NCI-H1092 (cell line): ENCODE data around the gene TANGO6.

Experiments used
- DNase-seq: peaks from one replicate; lab custom pipeline; 2025; lab: John Stamatoyannopoulos, UW

The TANGO6 gene

DNA sequence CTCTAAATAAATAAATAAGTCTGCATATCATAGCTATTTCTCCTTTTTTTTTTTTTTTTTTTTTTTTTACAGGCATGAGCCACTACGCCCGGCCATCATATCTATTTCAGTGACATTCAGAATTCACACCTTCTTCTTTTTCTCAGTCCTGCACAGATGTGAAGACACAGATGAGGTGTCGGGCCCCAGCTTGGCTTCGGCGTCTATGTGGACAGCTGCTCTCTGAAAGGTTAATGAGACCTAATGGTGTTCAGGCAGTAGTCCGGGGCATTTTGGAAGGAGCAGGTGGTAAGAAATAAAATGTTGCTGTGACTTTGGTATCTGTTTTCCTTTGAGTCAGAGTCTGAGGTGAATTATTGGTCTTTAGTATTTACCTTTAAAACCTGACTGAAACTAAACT lies 23.6 kb downstream of the TANGO6 start:
- no peak for DNase-seq

DNA sequence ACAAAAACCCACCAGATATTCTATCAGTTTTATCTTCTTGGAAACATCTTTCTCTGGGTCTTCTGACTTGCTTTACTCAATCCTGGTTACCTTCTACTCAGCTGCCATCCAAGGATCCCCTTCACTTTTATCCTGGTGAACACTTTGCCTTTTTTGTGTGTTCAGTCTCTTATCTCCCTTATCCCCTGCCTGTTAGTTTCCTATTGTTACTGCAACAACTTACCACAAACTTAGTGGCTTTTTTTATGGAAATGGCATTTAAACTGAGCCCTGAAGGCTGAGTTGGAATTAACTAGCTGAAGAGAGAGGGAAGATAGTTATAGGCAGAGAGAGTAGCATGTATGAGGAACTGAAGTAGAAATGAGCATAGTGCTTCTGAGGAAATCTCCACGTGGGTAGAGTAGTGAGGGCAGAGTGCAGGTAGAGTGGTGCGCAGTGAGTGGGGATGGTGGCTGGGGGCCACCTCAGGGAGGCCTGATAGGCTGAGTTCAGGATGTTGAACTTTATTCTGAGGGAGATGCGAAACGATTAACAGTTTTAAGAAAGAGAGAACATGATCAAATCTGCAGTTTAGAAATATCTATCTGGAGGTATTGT lies 26.3 kb downstream of the TANGO6 start:
- no peak for DNase-seq

DNA sequence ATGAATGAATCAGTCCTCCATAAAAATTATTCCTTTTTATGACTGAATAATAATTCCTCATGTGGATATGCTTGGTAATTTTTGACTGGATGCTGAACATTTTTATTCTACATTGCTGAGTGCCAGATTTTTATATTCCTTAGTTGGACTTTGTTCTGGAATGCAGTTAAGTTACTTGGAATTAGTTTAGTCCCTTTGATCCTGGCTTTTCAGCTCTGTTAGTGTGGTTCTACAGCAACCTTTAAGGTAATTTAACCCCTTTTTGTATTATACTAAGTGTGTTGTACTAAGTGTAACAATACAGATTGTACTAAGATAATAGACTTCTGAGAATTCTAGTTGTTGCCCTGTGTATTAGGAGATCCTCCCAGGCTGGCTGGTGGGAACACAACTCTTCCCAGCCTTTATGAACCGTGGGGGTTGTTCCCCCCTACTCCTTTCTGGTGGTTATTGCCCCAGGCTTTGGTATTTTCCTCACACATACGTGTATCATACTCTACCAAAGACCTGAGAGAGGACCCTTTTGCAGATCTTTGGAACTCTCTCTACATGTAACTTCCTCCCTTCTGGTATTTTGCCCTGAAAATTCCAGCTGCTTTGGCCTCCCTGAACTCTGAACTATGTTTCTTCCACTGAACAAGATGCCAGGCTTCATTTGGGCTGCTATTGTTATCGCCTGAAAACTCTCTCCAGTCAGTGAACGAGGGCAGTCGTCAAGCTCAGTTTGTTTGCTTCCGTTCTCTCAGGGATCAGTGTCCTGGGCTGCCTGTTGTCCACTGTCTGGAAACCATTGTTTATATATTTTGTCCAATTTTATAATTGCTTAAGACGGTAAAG lies 30.5 kb downstream of the TANGO6 start:
- no peak for DNase-seq

DNA sequence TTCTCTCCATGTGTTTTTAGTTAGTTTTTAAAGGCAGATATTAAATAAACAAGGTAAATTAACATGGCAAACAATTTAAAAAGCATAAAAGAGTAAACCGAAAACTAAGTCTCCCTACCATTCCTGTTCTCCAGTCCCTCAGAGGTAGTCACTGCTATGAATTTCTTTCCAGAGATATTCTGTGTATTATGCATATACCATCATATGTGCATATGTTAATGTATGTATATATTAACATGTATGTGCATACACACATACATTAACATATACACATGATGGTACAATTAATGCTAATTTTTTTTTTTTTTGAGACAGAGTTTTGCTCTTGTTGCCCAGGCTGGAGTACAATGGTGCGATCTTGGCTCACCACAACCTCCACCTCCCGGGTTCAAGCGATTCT lies 32.5 kb downstream of the TANGO6 start:
- no peak for DNase-seq

DNA sequence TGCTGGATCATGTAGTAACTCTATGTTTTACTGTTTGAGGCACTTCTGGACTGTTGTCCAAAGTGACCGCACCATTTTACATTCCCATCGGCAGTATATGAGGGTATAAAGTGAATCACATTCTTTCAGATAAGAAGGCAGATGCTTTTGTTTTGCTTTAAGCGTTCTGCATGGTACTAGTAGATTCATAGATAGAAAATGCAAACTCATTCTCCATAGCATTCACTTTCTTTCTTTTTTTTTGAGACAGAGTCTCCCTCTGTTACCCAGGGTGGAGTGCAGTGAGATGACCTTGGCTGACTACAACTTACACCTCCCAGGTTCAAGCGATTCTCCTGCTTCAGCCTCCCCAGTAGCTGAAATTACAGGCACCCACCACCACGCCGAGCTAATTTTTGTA lies 40.4 kb downstream of the TANGO6 start:
- no peak for DNase-seq

DNA sequence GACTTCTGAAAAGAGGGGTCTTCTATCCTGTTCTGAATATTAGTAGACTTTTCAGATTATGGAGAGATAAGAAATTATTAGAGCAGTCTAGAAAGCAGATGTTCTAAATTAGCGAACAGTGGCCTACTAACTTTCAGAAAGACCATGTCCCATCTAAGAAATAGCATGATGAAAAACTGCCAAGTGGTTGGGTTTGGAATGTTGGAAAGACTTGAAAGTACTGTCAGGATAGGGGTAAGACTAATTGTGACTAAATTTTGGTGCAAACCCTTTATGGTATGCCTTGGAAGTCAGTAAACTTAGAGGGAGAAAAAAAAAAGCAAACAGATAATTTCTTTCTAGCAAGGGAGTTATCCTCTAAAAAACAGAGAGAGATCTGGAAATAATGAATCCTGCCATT lies 41.1 kb downstream of the TANGO6 start:
- no peak for DNase-seq

DNA sequence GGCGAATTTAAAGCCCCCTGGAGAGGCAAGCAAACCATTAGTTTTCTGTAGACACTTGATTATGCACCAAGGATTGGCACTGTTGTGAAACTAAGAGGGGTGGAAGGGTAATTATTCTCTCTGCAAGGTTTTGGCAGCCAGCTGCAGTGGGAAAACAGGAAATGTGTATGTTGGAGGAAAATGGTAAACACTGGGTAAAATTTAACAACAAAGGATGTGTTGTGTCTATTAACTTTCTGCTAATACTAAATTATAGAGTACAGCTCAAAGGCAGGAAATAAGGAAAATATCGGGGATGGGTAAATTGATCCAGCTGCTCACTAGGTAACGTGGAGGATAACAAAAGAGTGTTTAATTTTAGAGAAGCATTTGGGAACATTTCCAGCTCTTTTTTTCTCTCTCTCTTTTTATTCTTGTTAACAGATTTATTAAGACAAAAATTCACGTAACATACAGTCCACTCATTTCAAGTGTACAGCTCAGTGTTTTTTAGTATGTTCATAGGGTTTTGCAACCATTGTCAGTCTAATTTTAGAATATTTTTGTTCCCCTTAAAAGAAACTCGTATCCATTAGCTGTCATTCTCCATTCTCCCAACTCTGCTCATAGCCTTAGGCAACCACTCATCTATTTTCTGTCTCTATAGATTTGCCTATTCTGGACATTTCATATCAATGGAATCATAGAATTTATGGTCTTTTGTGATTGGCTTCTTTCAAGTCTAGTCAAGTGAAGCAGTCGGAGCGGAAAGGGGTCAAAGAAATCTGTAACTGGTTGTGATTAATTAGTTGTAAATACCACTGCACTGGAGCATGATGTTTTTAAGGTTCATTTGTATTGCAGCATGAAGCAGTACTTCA lies 41.8 kb downstream of the TANGO6 start:
- DNase-seq: peak; percentile 88

DNA sequence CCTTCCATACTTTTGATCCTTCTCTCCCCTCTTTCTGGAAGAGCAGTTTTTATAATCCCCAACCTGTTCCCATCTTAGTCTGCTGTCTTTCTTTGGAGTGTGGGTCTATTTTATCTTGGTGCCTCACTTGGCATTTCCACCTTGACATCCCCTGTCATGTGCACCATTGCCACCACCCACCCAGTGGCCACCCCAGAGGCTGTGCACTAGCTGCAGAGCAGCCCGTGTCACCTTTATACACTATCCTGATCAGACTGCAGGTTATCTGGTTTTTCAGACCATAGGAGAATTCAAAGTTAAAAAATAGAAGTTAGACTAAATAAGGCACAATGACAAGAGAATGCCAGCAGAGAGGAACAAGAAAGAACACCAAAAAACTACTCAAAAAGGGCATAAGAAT lies 43.8 kb downstream of the TANGO6 start:
- DNase-seq: no peak

DNA sequence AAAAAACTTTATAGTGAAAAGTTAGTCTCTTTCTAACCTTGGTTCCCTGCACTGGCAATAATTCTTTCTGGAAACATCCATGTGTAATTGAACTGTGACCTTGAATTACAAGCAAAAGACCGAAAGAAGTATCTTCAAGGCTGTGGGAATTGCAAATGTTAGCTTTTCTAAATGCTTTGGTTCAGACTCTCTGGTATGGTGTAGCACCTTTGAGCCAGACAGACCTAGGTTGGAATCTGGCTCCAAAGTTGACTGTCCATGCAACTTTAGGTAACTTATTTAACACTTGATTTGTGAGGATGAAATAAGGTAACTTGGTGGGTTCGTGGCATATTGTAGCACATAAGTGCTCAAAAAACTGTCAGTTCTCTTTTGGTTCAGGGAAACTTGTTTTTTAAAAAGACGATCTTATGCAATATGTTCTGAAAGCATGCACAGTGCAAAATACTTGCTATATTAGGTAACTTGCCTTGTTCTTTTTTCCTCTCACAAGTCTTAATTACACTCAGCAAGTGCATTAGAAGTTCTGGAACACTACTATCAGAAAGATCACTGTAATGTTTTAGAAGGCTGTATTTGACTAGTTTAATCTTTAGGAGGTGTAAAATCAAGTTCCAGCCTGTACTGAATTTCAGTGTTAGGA lies 46.3 kb downstream of the TANGO6 start:
- DNase-seq: no peak

DNA sequence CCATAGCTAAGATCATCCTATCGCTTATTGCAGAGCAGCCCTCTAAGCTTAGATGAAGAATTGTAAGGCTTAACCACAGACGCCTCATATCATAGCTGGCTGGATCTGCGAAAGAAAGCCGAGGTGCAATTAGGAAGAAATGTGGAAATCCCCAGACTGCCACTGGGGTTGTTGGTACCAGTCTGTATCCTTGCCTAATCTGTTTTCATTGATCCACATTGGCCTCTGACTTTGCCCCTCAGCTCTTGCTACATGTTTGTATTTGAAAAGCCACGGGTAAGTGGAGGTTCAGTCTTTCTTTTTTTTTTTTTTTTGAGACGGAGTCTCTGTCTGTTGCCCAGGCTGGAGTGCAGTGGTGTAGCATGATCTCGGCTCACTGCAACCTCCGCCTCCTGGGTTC lies 48.9 kb downstream of the TANGO6 start:
- no peak for DNase-seq

DNA sequence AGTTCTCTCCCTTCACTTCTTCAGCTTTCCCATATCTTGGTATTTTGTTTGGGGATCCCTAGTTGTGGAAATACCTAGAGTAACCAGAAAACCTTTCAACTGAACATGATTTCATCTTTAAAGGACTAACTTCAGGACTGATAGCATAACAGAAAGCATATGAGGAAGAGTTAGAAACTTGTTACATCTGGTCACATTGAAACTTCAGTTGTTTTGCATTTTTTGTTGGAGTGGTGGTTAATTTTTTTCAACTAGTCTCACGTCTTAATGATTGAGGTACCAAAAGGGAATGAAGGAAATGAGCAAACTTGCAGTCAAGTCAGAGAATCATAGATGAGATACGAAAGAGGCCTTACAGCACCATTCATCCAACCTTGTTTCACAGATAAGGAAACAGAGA lies 49.6 kb downstream of the TANGO6 start:
- no peak for DNase-seq

DNA sequence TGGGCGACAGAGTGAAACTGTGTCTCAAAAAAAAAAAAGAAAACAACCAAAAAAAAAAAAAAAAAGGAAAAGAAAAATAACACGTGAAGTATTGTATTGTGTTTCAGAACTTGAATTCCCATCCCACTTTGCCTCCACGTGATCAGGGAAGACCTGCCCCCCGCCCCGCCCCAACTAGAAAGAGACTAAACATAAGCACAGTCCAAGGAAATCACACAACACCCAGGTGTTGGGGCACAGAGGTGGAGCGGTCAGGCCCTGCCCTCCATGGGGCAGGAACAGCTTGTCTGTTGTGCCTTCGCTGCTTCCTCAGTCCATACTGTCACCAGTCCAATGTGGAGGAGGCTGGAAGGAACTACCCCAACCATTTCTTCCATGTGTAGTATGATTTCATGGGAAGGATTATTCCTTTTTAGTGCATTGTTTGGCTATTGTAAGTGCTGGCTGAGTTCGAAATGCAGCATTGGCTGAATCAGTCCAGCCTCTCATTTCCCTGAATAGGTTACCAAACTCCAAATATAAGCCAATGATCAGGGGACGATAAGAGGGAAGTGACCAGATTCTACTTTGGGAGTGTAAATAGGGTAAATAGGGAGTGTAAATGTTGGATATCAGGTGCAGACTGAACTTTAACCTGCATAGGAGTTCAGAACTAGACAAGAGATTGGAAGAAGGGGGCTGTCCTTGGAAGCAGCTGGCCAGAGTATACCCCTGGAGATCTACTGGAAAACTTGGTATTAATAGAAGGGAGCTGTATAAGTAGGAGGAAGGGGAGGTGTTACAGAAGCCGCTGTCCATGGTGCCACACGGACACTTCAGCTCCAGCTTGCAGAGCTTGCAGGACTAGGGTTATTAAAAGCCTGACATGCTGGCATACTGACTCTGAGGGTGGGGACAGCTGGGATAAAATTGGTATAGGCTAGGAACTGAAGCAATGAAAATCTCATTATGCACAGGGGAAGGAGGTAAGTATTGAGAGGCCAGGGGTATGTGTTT lies 50.7 kb downstream of the TANGO6 start:
- DNase-seq: no peak

DNA sequence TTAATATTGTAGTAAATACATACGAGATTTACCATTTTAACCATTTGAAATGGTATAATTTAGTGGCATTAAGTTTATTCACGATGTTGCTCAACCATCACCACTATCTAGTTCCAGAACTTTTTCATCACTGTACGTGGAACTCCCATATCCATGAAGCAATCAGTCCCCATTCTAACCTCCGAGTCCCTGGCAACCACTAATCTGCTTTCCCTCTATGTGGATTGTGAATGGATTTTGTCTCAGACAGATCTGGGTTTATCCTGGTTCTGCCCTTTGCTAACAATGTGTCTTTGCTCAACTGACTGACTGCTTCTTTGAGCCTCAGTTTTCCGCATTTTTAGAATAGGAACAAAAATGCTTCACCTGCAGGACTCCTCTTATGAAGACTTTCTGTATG lies 51.4 kb downstream of the TANGO6 start:
- no peak for DNase-seq

DNA sequence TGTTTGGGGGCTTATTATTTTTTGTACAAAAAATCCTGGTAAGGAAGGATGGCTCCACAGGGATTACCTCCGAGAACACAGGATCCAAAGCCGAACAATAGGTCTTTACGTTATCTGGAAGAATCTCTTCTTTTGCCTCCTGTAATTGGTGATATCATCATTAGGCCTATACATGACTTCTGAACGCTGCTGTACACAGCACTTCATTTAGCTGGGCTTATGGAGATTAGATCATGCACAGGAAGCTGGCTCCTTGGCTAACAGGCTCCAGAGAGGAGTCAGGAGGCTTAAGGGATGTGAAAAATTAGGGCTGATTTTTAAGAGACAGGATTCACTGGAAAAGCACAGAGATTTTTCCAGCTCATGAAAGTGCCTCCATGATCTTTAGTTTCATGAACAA lies 54.7 kb downstream of the TANGO6 start:
- no peak for DNase-seq

DNA sequence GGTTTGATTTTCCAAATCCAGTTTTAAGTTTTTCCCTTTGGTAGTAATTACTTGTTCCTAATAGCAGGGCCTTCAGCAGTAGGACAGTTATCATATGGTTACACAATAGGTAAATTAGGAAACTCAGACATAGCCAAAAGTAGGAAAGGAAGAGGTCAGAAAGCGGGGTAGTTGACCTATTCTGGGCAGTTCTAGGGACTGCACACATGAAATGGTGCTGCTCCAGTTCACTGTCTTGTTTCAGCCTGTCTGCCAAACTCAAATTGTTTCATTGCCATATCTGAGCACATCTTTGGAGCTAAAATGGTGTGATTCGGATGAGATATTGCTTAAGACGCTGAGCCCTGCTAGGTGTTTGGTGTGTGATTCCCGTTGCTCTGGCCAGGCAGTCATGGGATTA lies 56.7 kb downstream of the TANGO6 start:
- DNase-seq: no peak

DNA sequence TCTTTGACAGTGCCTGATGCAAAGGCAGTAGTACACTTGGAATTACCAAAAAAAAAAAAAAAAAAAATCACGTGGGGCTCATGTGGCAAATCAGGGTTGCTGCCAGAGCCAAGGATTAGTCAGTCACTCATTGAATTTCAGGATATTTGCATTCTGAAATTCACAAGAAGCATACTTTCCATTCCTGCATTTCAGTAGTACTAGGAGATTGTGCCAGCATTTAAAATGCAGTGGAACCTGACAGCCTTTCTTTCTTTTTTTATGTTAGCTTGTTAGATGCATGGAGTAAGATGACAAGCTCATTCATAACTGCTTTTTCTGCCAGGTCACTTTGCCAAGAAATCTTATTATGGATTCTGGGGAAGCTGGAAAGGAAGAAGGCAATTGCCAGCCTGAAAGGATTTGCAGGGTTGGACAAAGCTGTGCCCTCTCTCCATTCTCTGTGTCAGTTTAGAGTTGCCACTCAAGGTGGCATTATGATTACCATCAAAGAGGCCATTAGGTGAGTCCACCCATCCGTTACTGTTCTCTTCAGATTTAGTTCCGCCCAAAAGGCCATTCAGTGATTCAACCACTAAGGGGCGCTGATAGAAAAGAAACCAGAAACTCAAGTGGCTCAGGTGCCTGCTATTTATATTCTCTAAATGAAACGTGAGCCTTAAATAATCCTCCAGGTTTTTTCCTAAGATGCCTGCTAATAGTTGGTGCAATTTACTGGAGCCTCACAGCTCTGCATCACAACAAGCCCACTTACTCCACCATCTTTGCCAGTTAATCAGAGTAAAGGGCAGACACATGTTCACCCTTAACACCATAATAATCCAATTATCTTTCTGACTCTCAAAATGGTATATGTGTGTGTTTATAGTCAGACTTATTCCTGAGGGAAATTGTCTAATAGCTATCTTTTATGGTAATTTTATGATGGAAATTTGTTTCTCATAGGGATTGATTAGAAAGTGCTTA lies 59.0 kb downstream of the TANGO6 start:
- DNase-seq: peak; percentile 86

DNA sequence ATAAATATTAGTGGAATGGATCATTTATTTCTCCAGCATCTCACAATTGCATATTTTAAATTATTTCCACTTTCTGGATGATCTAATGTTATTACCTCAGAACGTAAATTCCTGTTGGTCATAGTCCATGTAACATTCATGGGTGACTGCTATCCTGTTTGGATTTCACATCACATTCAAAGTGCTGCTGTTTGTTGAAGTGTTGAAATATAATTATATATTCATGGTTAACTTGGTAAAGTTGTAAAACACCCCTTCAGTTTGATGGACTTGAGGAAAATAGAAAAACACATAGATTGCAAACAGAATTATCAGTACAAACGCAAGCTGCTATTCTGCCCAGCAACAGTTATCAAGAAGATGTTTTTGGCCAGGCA lies 59.6 kb downstream of the TANGO6 start:
- DNase-seq: no peak

DNA sequence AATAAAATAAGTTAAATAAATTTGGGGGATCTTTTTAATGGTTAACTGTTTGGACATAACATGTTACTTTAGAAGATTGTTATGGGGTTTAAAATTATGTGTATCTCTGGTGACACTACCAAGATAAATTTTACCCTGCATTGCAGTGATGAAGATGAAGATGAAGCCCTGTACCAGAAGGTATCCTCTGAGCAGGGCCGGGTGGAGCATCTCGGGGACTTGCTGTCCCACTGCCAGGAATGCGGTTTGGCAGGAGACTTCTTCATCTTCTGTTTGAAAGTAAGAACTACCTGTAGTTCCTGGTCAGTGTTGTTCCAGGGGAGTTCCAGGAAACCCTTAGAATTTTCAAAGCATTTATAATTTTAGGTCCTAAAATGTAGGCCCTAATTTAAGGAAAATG lies 64.0 kb downstream of the TANGO6 start:
- DNase-seq: no peak

DNA sequence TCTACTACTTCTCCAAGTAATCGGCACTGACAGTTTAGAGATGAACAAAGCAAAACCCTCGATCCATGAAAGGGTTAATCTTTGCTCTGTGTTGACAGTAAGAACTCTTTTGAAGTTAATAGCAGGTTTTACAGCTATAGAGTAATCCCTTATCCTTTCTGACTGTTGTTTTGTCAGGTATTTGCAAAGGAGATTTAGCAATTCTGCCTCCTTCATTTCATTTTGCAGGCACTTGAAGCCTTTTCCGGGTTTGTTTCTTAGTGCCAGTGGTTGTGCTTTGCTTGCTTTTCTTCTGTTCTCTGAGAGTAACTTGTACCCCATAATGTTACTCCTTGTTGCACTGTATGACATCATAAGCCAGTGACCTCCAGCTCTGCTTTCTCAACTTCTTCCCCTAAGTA lies 64.5 kb downstream of the TANGO6 start:
- no peak for DNase-seq

DNA sequence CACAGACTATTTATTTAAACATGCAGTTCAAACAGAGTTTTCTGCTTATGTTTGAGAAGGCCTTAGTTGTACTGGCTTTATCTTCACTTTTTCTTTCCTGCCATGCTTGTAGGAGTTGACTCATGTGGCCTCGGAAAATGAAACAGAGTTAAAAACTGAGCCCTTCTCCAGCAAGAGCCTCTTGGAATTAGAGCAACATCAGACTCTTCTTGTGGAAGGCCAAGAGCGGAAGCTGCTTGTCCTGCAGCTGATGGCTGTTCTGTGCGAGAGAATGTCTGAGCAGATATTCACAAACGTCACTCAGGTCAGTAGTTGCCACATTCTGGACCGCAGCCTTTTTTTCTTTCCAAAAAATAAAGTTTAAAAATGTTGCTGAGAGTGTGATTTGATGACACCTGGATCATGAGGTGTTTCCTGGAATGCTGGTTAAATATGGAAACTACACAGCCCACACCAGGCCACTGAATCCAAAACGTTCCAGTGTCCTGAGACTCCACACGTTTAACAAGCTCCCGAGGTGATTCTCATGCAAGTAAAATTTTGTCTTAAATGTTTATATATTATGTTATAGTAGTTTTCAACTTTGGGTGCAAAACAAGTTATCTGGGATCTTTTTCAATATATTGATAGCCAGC lies 65.9 kb downstream of the TANGO6 start:
- DNase-seq: no peak
